Raji (cell line): ENCODE measurements around the gene TMC5.

Source experiments
- POLR2A ChIP-seq: IDR thresholded peaks from 2 replicates; pipeline ENCODE4 v1.6.1; 2011; ENCODE audit warnings: low read depth, low read length, control low read depth; ENCODE audit not compliant: insufficient read depth

The TMC5 gene, protein sequence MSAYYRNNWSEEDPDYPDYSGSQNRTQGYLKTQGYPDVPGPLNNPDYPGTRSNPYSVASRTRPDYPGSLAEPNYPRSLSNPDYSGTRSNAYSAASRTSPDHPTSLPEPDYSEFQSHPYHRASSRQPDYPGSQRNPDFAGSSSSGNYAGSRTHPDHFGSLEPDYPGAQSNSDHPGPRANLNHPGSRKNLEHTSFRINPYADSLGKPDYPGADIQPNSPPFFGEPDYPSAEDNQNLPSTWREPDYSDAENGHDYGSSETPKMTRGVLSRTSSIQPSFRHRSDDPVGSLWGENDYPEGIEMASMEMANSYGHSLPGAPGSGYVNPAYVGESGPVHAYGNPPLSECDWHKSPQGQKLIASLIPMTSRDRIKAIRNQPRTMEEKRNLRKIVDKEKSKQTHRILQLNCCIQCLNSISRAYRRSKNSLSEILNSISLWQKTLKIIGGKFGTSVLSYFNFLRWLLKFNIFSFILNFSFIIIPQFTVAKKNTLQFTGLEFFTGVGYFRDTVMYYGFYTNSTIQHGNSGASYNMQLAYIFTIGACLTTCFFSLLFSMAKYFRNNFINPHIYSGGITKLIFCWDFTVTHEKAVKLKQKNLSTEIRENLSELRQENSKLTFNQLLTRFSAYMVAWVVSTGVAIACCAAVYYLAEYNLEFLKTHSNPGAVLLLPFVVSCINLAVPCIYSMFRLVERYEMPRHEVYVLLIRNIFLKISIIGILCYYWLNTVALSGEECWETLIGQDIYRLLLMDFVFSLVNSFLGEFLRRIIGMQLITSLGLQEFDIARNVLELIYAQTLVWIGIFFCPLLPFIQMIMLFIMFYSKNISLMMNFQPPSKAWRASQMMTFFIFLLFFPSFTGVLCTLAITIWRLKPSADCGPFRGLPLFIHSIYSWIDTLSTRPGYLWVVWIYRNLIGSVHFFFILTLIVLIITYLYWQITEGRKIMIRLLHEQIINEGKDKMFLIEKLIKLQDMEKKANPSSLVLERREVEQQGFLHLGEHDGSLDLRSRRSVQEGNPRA

GRCh38 chr16:19417640-19418039 lies at the start of gene TMC5:
Gene TMC5 (plus strand): TSS chr16:19417883. CDS start chr16:19440039, 22,156 bp downstream.
- TF ChIP-seq POLR2A = no peak

DNA sequence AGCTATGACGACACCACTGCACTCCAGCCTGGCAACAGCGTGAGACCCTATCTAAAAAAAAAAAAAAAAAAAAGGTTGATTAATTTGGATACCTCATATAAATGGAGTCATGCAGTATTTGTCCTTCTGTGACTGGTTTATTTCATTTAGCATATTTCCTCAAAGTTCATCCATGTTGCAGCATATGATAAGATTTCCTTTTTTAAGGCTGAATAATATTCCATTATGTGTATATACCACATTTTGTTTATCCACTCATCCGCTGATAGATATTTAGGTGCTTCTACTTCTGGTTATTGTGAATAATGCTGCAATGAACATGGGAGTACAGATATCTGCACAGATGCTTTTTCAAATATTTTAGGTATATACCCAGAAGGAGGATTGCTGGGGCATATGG lies 43.3 kb upstream of the TMC5 start:
- TF ChIP-seq POLR2A = no peak

- no peak for TF ChIP-seq POLR2A
Measured at GRCh38 chr16:19375561-19376158, 42.0 kb upstream of the TMC5 start.

- no peak for TF ChIP-seq POLR2A
Measured at GRCh38 chr16:19377864-19378263, 39.8 kb upstream of the TMC5 start.

DNA sequence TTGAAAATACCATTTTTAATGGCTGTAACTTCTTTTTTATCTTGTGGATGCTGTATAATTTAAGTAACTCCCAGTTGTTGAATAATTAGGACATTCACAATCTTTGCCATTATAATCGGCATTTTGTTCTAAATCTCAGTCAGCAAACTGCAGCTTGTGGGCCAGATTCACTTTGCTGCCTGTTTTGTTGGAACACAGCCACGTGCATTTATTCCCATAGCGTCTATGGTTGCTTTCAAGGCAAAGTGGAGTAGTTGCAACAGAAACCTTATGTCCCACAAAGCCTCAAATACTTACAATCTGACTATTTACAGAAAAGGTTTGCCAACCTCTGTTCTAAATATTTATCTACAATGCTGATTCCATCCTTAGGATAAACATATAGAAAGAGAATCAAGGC lies 39.2 kb upstream of the TMC5 start:
- TF ChIP-seq POLR2A = no peak

DNA sequence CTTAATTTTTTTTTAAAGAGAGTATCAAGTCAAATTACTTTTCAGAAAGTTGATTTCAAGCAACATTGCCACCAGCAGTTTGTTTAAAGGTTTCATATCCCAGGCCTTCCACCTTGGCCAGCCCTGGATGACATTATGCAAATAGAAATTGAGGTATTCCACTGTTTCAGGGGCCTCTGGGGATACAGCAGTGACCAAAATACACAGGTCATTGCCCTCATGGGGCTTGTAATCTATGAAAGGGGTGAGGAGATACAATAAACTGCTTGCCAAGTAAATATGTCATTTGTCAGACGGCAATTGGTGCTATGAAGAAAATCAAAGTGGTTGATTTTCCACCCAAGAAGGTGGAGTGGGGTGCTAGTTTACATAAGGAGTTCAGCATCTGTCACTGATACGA lies 37.8 kb upstream of the TMC5 start:
- TF ChIP-seq POLR2A = no peak

DNA sequence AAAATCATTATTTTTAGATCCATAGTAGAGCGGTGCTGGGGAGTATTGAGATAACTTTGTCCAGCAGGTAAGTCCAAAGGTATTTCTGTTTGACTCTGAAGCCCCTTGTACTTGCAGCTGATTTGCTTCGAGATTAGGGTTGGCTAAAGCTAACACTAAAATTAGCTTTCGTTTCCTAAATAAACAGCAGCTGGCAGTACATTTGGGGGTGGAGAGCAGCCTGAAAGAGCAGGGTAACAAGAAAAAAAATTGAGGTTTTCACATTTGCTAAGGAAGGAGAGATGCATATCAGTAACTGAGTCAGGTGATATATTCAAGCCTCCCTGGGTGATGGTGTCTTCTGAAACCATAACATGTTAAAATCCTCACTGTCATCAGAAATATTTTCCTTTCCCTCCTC lies 37.4 kb upstream of the TMC5 start:
- TF ChIP-seq POLR2A = no peak

DNA sequence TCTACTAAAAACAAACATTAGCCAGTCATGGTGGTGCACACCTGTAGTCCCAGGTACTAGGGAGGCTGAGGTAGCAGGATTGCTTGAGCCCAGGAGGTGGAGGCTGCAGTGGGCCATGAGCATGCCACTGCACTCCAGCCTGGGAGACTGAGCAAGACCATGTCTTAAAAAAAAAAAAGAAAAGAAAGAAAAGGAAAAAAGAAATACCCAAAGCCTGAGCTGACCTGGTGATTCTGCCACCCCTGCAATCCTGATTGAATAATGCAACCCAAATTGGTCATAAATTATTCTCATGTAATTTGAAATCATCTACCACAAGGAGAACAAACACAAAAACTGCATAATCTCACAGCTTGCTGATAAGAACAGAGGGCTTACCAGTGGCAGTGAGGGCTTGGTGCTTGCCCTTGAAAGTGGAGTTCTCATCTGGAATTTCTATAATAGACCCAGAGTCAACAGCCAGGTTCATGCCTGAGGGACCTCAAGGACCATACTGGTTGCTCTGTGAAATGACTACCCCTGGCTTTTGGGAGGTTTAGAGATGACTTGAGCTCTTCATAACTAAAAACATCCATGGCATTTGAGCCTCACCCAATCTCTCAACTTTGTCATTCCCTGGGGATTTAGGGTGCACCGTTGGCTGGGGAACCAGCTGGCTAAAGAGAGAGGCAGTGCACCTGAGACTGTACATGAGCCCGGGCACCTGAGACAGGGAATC lies 35.4 kb upstream of the TMC5 start:
- TF ChIP-seq POLR2A = no peak

GRCh38 chr16:19382887-19383816 lies 34.5 kb upstream of the TMC5 start:
- no peak for TF ChIP-seq POLR2A

DNA sequence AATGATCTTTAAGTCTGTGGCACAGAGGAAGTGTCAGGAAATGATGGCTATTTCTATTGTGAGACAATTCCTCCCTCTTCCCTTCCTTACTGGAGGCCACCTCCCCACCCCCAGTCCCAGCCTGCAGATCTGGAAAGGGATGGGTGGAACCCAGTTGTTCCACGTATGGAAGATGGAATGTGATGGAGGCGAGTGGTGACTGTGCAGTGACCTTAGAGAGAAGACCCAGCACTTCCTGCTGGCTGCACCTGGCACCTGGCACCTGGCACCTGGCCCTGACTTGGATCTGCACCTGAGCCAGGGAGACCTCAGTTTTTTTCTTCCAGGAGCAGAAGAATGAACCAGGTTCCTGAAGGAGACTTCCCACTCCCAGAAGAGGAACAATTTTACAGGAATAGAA lies 33.0 kb upstream of the TMC5 start:
- no peak for TF ChIP-seq POLR2A

GRCh38 chr16:19386525-19386924 lies 31.2 kb upstream of the TMC5 start:
- no peak for TF ChIP-seq POLR2A

- no peak for TF ChIP-seq POLR2A
Measured at GRCh38 chr16:19389246-19389645, 28.4 kb upstream of the TMC5 start.

DNA sequence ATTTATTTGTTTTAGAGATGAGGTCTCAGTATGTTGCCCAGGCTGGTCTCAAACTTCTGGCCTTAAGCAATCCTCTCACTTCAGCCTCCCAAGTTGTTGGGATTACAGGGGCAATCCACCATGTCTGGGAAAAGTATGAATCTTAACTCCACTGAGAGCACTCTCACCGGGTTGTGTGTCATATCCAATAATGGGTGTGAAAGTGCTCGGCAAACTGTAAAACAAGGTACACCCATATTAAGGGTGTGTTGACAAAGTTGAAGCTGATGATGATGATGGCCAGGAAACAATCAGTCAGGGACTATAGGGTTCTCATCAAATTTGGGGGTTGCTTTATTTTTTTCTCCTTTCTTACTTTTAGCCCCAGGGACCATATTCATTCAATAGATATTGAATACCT lies 25.3 kb upstream of the TMC5 start:
- no peak for TF ChIP-seq POLR2A
